GM21381 (cell line): ENCODE measurements around the gene BCL2L15.

Experiments
- ATAC-seq: cut with Tn5 transposase; IDR thresholded peaks from one replicate; pipeline ENCODE4 v1.9.1; 2021; ENCODE audit warnings: mild to moderate bottlenecking, moderate library complexity; ENCODE audit not compliant: unreplicated experiment

Gene BCL2L15

GRCh38 chr1:113912594-113913311 is 25.4 kb upstream of the BCL2L15 start:
- ATAC-seq: no peak

DNA sequence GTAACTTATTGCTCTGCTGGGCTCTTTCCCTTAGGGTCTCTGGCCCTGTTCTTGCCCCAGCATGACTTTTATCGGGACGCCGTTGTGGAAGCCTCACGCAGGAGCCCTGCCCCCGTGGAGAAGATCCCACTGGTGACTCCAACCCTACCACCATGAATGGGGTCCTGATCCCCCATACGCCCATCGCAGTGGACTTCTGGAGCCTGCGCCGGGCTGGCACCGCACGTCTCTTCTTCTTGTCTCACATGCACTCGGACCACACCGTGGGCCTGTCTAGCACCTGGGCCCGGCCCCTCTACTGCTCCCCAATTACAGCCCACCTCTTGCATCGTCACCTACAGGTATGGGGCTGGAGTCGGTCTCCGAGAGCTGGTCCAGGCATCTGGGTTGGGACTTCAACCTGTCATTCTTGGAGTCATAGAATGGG is 18.1 kb upstream of the BCL2L15 start:
- ATAC-seq: peak; percentile 0

- ATAC-seq: peak; percentile 88
Observed at GRCh38 chr1:113904674-113905434, 17.5 kb upstream of the BCL2L15 start, which contains the start of the genes AP4B1 and DCLRE1B. TSS of gene AP4B1 (minus strand) at chr1:113904799. CDS start at chr1:113904717, 82 bp downstream. TSS of gene DCLRE1B (plus strand) at chr1:113905326. CDS start at chr1:113905587, 261 bp downstream.

DNA sequence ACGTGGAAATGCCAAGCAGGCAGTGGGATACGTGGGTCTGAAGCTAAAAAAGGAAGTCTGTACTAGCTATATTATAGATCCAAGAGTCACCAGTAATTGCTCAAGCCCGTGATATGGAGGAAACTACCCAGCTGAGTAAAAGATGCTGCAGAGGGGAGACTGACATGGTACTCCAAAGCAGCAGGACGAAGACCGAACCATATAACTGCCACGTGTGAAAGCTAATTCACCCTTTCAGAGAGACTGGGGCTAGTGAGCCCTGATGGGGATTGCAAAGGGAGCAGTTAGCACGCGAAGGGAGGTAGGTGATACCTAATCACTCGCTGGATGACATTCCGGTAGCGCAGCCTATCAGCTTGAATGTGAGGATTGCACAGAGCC is 16.9 kb upstream of the BCL2L15 start:
- peak; percentile 27 for ATAC-seq

GRCh38 chr1:113903501-113904292 is 16.3 kb upstream of the BCL2L15 start:
- ATAC-seq: no peak

DNA sequence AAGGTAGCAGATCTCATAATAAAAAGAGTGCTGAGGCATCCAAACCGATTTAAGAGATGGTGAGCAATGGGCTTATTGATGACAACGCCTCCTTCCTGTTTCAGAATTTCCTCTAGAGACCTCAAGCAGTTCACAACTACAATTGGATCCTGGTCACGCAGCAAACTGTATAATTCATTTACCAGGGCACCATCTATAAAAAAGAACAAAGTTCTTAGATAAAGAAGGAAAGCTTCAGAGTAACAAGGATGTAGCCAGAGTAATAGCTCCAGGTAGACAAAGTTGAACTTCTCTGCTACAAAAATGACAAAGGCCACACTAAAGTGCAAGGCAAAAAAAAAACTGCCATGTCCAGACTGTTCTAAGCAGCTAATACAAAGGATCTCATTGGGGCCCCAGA is 13.8 kb upstream of the BCL2L15 start:
- ATAC-seq: no peak

DNA sequence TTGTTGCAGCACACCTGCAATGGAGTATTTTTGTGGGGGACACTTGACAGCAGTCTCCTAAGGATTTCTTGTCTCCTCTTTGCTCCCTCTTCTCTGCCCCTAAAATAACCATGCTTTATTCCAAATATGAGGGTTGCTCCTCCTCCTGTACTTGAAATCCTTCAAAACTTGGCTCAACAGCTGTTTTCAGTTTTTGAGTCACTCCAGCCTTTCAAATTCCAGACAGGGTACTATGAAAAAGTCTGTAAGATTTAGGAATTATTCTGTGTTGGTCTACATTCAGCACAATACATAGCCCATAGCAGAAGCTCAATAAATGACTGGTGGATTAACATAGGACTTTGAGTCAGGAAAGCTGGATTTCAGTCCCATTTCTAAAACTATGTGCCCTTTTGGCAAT is 11.7 kb upstream of the BCL2L15 start:
- ATAC-seq: no peak

GRCh38 chr1:113898241-113898814 is 10.9 kb upstream of the BCL2L15 start:
- ATAC-seq: no peak

GRCh38 chr1:113895961-113896360 is 8.6 kb upstream of the BCL2L15 start:
- ATAC-seq: no peak

GRCh38 chr1:113895098-113895497 is 7.7 kb upstream of the BCL2L15 start:
- no peak for ATAC-seq

GRCh38 chr1:113893267-113893666 is 5.9 kb upstream of the BCL2L15 start:
- ATAC-seq: no peak

DNA sequence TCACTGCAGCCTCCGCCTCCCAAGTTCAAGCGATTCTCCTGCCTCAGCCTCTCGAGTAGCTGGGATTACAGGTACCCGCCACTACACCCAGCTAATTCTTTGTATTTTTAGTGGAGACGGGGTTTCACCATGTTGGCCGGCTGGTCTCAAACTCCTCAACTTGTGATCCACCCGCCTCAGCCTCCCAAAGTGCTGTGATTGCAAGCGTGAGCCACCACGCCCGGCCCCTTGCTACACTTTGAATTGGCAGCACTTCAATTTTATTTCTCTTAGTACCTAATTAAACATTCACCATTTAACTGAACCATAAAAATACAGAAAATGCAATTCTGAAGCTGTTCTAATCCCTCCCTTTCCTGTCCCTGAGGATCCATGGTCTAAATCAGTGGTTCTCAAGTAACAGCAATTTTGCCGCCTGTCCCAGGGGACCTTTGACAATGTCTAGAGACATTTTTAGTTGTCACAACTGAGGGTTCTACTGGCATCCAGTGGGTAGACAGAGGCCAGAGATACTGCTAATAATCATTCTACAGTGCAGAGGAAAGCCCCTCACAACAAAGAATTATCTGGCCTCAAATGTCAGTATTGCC is 4.3 kb upstream of the BCL2L15 start:
- no peak for ATAC-seq

GRCh38 chr1:113890816-113891215 is 3.4 kb upstream of the BCL2L15 start:
- ATAC-seq: no peak

DNA sequence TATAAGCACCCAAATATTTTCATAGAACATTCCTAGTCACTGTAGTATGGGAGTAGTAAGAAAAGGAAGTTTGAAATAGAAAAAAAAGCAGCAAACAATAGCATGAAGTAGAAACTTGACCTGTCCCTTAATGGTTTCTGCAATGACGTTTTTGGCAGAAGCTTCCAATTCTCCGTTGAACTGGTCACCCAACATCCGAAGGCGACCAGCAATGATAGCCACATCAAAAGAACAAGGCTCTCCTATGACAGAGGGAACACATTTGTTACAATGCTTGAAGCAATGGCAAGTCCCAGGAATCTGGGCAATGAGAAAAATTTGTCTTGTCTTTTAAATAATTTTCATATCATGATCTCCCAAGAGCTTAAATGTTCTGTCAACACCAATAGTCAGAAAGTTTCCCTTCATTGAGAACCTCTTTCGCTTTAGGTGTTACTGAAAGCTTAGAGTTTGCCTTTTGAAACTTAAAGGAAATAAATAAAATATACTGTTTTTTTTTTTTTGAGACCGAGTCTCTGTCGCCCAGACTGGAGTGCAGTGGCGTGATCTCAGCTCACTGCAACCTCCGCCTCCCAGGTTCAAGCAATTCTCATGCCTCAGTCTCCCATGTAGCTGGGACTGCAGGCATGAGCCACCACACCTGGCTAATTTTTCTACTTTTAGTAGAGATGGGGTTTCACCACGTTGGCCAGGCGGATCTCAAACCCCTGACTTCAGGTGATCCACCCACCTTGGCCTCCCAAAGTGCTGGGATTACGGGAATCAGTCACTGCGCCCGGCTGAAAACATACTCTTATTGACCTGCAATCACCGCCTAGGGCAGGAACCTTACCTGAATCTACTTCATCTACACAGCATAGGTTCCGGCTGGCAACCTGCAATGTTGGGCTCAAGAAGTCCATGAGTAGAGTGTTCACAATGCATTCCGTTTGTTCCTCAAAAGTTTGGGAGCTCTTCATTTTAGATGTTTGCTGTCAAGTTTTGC is 672 bp downstream of the BCL2L15 start:
- no peak for ATAC-seq

- no peak for ATAC-seq
Observed at GRCh38 chr1:113881661-113882060, 5.7 kb downstream of the BCL2L15 start.

- ATAC-seq: no peak
Observed at GRCh38 chr1:113879739-113880038, 7.7 kb downstream of the BCL2L15 start.

- no peak for ATAC-seq
Observed at GRCh38 chr1:113876176-113876575, 11.2 kb downstream of the BCL2L15 start.

DNA sequence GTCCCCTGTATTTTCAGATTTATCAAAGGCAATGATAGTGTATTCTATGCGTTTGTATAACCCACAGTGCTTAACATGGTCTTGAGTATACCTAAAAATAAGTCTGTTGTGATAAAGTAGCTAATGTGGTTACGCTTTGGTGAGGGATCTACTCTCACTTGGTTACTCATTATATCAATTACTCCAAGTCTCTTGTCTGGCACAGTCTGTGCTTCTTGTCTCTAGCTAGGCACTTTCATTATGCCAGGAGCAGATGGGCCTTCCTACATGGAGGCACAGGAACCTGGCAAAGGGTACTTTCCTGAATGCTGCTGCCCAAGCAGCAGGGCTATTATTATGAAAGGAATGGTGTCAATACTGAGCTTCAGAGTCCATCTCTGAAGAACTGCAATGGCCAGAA is 11.7 kb downstream of the BCL2L15 start:
- peak; percentile 46 for ATAC-seq

DNA sequence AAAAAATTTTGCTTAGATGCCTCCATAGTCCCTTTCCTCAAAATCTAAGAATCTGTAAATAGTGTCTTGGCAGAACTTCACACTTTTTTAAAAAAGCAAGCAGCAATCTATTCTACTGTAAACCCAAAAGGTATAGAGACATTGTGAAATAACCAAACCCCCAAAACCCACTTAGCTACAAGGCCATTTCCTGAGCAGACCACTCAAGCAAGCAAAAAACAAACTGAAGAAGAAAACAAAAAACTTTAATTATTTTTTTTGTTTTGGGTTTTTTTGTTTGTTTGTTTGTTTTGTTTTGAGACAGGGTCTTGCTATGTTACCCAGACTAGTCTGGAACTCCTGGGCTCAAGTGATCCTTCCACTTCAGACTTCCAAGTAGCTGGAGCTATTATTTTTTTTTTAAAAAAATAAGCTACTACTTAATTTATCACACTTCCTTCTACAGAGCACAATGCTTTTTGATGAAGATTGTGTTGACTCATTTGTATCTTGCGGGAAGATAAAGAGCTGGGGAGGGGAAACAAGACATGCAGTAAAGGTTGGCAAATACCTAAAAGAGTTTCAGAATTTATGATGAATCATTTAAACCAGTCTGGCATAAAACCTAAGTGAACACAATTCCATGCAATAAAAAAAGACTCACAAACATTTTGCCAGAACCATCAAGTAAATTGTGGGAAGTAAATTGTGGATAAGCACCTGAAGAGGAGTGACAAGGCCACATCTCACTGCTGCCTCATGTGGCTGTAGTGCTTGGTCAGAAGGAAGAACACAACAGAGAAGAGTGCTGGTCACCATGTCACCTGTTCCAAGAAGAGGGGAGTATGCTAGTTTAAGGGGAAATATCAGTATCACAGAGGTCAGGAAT is 13.1 kb downstream of the BCL2L15 start:
- ATAC-seq: no peak
